ENCODE data around the gene C21orf58. TPM values are rescaled to one million over a fixed set of nuclear protein-coding genes. Genes with fewer than 3 reads are reported as not detected.

C21orf58 gene
- total RNA-seq, 1 donor from 2014 or later: 20.7 TPM

DNA sequence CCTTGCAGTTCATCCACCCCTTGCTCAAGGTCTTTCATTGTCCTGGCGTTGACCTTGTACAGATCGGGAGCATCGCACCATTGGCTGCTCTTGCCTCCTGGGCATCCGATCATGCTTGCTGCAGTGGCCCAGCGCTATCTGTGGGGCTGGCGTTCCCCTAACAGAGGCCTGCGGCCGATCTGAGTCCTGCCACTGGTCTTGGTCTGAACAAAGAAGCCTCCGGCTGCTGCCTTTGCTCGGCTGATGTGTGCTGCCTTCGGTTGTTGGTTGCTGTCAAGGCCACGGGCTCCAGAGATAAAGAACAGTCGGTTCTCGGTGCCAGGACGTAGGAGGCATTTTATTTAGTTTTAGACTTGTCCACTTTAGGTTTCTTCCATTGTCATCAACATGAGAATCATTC is 39.3 kb upstream of the C21orf58 start:
- no peak overlapping the region for H3K4me3 Mint-ChIP-seq
- no peaks in the 10 kb centered on the region for H3K4me1 Mint-ChIP-seq
- no peaks in the 10 kb centered on the region for H3K9me3 Mint-ChIP-seq
- peaks cover 34% of the 10 kb centered on the region for H3K36me3 Mint-ChIP-seq
- no peaks in the 10 kb centered on the region for H3K27me3 Mint-ChIP-seq (ENCODE audit: low read depth)
- DNase-seq (ENCODE audit: low spot score in 2 of 2, unreplicated experiment in 2 of 2): no peak
- TF ChIP-seq, protein P1, sequence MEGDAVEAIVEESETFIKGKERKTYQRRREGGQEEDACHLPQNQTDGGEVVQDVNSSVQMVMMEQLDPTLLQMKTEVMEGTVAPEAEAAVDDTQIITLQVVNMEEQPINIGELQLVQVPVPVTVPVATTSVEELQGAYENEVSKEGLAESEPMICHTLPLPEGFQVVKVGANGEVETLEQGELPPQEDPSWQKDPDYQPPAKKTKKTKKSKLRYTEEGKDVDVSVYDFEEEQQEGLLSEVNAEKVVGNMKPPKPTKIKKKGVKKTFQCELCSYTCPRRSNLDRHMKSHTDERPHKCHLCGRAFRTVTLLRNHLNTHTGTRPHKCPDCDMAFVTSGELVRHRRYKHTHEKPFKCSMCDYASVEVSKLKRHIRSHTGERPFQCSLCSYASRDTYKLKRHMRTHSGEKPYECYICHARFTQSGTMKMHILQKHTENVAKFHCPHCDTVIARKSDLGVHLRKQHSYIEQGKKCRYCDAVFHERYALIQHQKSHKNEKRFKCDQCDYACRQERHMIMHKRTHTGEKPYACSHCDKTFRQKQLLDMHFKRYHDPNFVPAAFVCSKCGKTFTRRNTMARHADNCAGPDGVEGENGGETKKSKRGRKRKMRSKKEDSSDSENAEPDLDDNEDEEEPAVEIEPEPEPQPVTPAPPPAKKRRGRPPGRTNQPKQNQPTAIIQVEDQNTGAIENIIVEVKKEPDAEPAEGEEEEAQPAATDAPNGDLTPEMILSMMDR (IDR thresholded peaks at IDR 0.05; ENCODE audit: unreplicated experiment): no peak
- H3K27ac Mint-ChIP-seq: no peak overlapping the region

DNA sequence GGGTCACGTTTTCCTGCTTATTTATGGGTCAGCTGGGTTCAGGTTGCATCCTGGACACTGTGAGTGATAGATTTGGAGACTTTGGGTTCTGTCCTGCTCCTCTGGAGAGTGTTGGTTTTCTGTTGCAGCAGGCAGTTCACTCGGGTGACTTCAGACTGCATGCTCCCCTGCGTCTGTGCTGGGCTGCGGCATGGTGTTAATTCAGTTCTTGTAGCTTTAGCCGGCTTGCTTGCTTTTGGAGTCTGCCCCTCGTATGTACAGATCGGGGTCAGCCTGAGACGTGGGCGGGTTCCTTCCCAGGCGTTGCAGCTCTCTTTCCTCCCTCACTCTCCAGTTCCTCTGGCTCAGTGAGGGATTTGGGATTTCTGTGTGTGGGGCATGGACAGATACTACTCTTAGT is 38.3 kb upstream of the C21orf58 start:
- Mint-ChIP-seq H3K27ac (no peak overlapping the region), H3K27me3 (ENCODE audit: low read depth) (no peaks in the 10 kb centered on the region), H3K36me3 (peaks cover 41% of the 10 kb centered on the region), H3K4me3 (no peak overlapping the region), H3K9me3 (no peaks in the 10 kb centered on the region), H3K4me1 (no peaks in the 10 kb centered on the region)
- DNase-seq (ENCODE audit: low spot score in 2 of 2, unreplicated experiment in 2 of 2): no peak
- TF ChIP-seq, protein P1 (IDR thresholded peaks at IDR 0.05; ENCODE audit: unreplicated experiment): no peak

DNA sequence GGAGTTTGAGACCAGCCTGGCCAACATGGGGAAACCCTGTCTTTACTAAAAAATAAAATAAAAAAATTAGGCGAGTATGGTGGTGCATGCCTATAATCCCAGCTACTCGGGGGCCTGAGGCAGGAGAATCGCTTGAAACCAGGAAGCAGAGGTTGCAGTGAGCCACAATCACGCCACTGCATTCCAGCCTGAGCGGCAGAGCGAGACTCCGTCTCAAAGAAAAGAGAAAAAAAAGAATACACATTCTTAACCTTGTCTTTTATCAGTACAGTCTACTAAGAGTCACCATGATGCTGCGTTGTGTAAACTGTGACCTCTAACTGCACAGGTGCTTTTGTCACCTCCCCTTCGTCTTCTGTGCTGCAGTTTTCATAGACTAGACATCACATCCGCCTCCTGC is 37.5 kb upstream of the C21orf58 start:
- H3K27me3 Mint-ChIP-seq (ENCODE audit: low read depth): no peaks in the 10 kb centered on the region
- DNase-seq (ENCODE audit: low spot score in 2 of 2, unreplicated experiment in 2 of 2): no peak
- no peak overlapping the region for H3K27ac Mint-ChIP-seq
- peaks cover 36% of the 10 kb centered on the region for H3K36me3 Mint-ChIP-seq
- TF ChIP-seq, protein P1 (IDR thresholded peaks at IDR 0.05; ENCODE audit: unreplicated experiment): no peak
- H3K4me3 Mint-ChIP-seq: no peak overlapping the region
- H3K9me3 Mint-ChIP-seq: no peaks in the 10 kb centered on the region
- H3K4me1 Mint-ChIP-seq: no peaks in the 10 kb centered on the region

DNA sequence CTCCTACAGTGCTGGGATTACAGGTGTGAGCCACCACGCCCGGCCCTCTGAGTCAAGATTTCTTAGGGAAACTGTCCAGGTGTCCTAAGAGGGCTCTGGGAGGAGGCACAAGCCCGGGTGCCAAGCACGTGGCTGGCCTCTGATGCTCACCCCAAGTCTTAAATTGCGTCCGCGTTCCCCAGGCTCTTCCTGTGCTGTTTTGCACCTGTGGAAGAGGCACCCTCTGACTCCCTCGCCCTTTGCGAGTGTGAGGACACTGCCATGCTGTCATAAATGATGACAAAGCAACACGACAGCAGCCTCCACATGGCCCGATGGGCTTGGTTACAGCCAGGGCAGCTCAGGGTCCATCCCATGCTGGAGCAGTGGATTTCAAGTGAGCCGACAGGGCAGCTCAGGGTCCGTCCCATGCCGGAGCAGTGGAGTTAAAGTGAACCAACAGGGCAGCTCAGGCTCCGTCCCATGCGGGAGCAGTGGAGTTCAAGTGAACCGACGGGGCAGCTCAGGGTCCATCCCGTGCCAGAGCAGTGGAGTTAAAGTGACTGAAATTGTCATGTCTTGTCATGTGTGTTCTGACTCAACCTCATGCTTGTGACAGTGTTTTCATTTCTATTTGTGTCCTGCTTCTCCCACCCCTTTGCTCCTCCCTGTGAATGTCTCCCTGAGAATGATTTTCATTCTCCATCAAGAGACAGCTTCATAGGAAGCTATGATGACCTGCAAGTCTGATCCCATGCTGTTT is 34.2 kb upstream of the C21orf58 start:
- no peak overlapping the region for H3K27ac Mint-ChIP-seq
- no peak overlapping the region for H3K4me3 Mint-ChIP-seq
- TF ChIP-seq, protein P1 (IDR thresholded peaks at IDR 0.05; ENCODE audit: unreplicated experiment): no peak
- H3K4me1 Mint-ChIP-seq: no peaks in the 10 kb centered on the region
- H3K27me3 Mint-ChIP-seq (ENCODE audit: low read depth): no peaks in the 10 kb centered on the region
- H3K36me3 Mint-ChIP-seq: peaks cover 29% of the 10 kb centered on the region
- DNase-seq (ENCODE audit: low spot score in 2 of 2, unreplicated experiment in 2 of 2): no peak
- H3K9me3 Mint-ChIP-seq: no peaks in the 10 kb centered on the region

DNA sequence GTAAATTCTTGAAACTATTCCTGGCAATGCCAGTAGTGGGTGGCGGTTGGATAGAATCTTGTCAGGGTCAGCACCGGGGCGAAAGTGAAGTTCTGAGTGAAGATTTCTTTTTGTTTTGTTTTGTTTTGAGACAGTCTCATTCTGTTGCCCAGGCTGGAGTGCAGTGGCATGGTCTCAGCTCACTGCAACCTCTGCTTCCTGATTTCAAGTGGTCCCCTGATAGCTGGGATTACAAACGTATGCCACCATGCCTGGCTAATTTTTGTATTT is 33.6 kb upstream of the C21orf58 start:
- Mint-ChIP-seq H3K27ac (no peak overlapping the region), H3K36me3 (peaks cover 29% of the 10 kb centered on the region), H3K4me3 (no peak overlapping the region), H3K27me3 (ENCODE audit: low read depth) (no peaks in the 10 kb centered on the region), H3K9me3 (no peaks in the 10 kb centered on the region), H3K4me1 (no peaks in the 10 kb centered on the region)
- TF ChIP-seq, protein P1 (IDR thresholded peaks at IDR 0.05; ENCODE audit: unreplicated experiment): no peak
- DNase-seq (ENCODE audit: low spot score in 2 of 2, unreplicated experiment in 2 of 2): no peak

Measured in mesothelial cell of epicardium (in vitro differentiated cells).